Measurements from ENCODE around the gene SRRM3.
"Not testable (repeated sequence)": the region's sequence is repeated elsewhere in the genome, so short reads cannot be mapped to it uniquely, and the experiment has no call there.

The SRRM3 gene

GRCh38 chr7:76209310-76209709 is 7.6 kb downstream of the SRRM3 start:
- DNase-seq, result no peak
- H3K4me3 ChIP-seq (ENCODE audit: low read depth, low read length), result no peak overlapping the region
- H3K4me1 ChIP-seq, result peaks cover 10% of the 10 kb centered on the region
- no peak for TF ChIP-seq CTCF (IDR thresholded peaks at IDR 0.05; ENCODE audit: low read depth, low read length)
- no peaks in the 10 kb centered on the region for H3K9me3 ChIP-seq
- no peaks in the 10 kb centered on the region for H3K27me3 ChIP-seq
- H3K36me3 ChIP-seq, result peaks cover 45% of the 10 kb centered on the region

- no peaks in the 10 kb centered on the region for H3K9me3 ChIP-seq
- no peaks in the 10 kb centered on the region for H3K27me3 ChIP-seq
- H3K4me3 ChIP-seq (ENCODE audit: low read depth, low read length), result no peak overlapping the region
- TF ChIP-seq CTCF (IDR thresholded peaks at IDR 0.05; ENCODE audit: low read depth, low read length), result no peak
- H3K4me1 ChIP-seq, result peaks cover 7% of the 10 kb centered on the region
- H3K36me3 ChIP-seq, result peaks cover 34% of the 10 kb centered on the region
- no peak for DNase-seq
Measured at GRCh38 chr7:76211216-76211615, 9.5 kb downstream of the SRRM3 start.

- H3K27me3 ChIP-seq; H3K4me3 ChIP-seq (ENCODE audit: low read depth, low read length); H3K4me1 ChIP-seq; H3K9me3 ChIP-seq; DNase-seq: not testable (repeated sequence)
- peaks cover 34% of the 10 kb centered on the region for H3K36me3 ChIP-seq
Measured at GRCh38 chr7:76215349-76215748, 13.7 kb downstream of the SRRM3 start.

GRCh38 chr7:76216381-76217082 is 14.8 kb downstream of the SRRM3 start:
- no peaks in the 10 kb centered on the region for H3K27me3 ChIP-seq

GRCh38 chr7:76217942-76218566 is 16.4 kb downstream of the SRRM3 start:
- no peak for DNase-seq

More at GRCh38 chr7:76216381-76217082, 14.8 kb downstream of the SRRM3 start:
- Histone ChIP-seq H3K36me3 (peaks cover 31% of the 10 kb centered on the region), H3K9me3 (no peaks in the 10 kb centered on the region), H3K4me3 (ENCODE audit: low read depth, low read length) (no peak overlapping the region), H3K4me1 (peaks cover 4% of the 10 kb centered on the region)
- TF ChIP-seq CTCF (IDR thresholded peaks at IDR 0.05; ENCODE audit: low read depth, low read length), result no peak
- peak; percentile 39 for DNase-seq

More at GRCh38 chr7:76217942-76218566, 16.4 kb downstream of the SRRM3 start:
- Histone ChIP-seq H3K36me3 (peaks cover 34% of the 10 kb centered on the region), H3K27me3 (no peaks in the 10 kb centered on the region), H3K4me1 (peaks cover 4% of the 10 kb centered on the region), H3K4me3 (ENCODE audit: low read depth, low read length) (no peak overlapping the region), H3K9me3 (no peaks in the 10 kb centered on the region)
- TF ChIP-seq CTCF (IDR thresholded peaks at IDR 0.05; ENCODE audit: low read depth, low read length), result no peak
